H1 (cell line): ENCODE results near the gene SCYL2. TPM values are rescaled to one million over a fixed set of nuclear protein-coding genes. Genes with fewer than 3 reads are reported as not detected.

Experiments used
- CEBPB ChIP-seq: IDR thresholded peaks from 2 replicates; pipeline ENCODE4 v1.6.1; 2012; ENCODE audit warnings: low read depth, low read length
- CTCF ChIP-seq, 3 experiments: IDR thresholded peaks; 1 replicate in 2 of 3; 2 replicates in 1 of 3; pipeline versions ENCODE4 v1.5.1 to v1.6.1; 2011; ENCODE audit warnings: low read length in 3 of 3, mild to moderate bottlenecking in 3 of 3, inconsistent platforms in 2 of 3, low read depth in 1 of 3, moderate library complexity in 1 of 3; ENCODE audit not compliant: insufficient read depth in 1 of 3; ENCODE audit errors: control extremely low read depth in 1 of 3
- JUND ChIP-seq: IDR thresholded peaks from 2 replicates; pipeline ENCODE4 v1.6.1; 2011; ENCODE audit warnings: mild to moderate bottlenecking, improper control_type of control experiment, low read length
- MAX ChIP-seq: IDR thresholded peaks from 2 replicates; pipeline ENCODE4 v1.6.1; 2012; ENCODE audit warnings: inconsistent platforms
- NRF1 ChIP-seq: IDR thresholded peaks from 2 replicates; pipeline ENCODE4 v1.6.1; 2011; ENCODE audit warnings: mild to moderate bottlenecking, low read depth, low read length, improper control_type of control experiment
- TAF7 ChIP-seq: optimal IDR thresholded peaks from 2 replicates; pipeline ENCODE3; 2011; ENCODE audit warnings: low read depth, mild to moderate bottlenecking, inconsistent platforms, low read length, moderate library complexity, borderline replicate concordance
- YY1 ChIP-seq: IDR thresholded peaks from 2 replicates; pipeline ENCODE4 v1.6.1; 2011; ENCODE audit warnings: low read depth, mild to moderate bottlenecking, low read length
- polyA plus RNA-seq, 7 experiments: library from polyadenylated mRNA; depleted of rRNA in 3 of 7; stranded (reverse) in 5 of 7; unstranded in 2 of 7; fragments of >200 nt in 5 of 7; fragments of 200-250 nt in 2 of 7; gene quantifications; 1 replicate in 5 of 7; 2 replicates in 1 of 7; 4 replicates in 1 of 7; pipeline versions ENCODE4 v1.2.1 to v1.2.3, GENCODE V29; 2011 to 2013; ENCODE audit warnings: missing spikeins in 2 of 7, mixed read lengths in 2 of 7
- total RNA-seq: library from RNA; stranded (reverse); fragmentation: NEBNext Ultra II Directional; extraction: Animal tissue kit (Norgen Biotek cat#: 25700); gene quantifications from 2 replicates; pipeline ENCODE4 v1.2.1, GENCODE V29; 2021

Gene SCYL2
- total and polyA plus RNA-seq, 2 of the 8 experiments (the other 6 are each of a cell fraction or from before 2014, with no cell fraction given): 8.9 to 48.7 TPM

- no peak for TF ChIP-seq CTCF (IDR thresholded peaks at IDR 0.05; ENCODE audit: control extremely low read depth in 1 of 3, insufficient read depth in 1 of 3, low read depth in 1 of 3, low read length in 3 of 3)
- TF ChIP-seq YY1: no peak
- no peak for TF ChIP-seq TAF7
- TF ChIP-seq MAX: no peak
- no peak for TF ChIP-seq NRF1
- TF ChIP-seq JUND: no peak
- no peak for TF ChIP-seq CEBPB
Observed at GRCh38 chr12:100337727-100338126, 70.8 kb downstream of the SCYL2 start (continued).
